K562 (cell line): ENCODE measurements around the gene EFS.

Source experiments
- CREM ChIP-seq: IDR thresholded peaks from 2 replicates; pipeline ENCODE4 v1.6.1; 2014; ENCODE audit warnings: antibody characterized with exemption, low read depth
- EP300 ChIP-seq: IDR thresholded peaks from 2 replicates; pipeline ENCODE4 v1.6.1; 2012; ENCODE audit warnings: low read length, improper control_type of control experiment
- HDAC2 ChIP-seq: fragments of 450-650 bp; IDR thresholded peaks from 2 replicates; pipeline ENCODE4 v1.6.1; 2016; ENCODE audit warnings: mild to moderate bottlenecking
- JUN ChIP-seq, 2 experiments: sonication (generic) in 1 of 2; formaldehyde crosslinking in 1 of 2; IDR thresholded peaks; 2 replicates each; pipeline versions ENCODE4 v1.6.1 to v1.8.0; 2012 to 2022; ENCODE audit warnings: borderline replicate concordance in 2 of 2, mild to moderate bottlenecking in 2 of 2, improper control_type of control experiment in 1 of 2, low read depth in 1 of 2, low read length in 1 of 2, missing genetic modification reagents in 1 of 2
- TSC22D4 ChIP-seq: fragments of 450-650 bp; IDR thresholded peaks from 2 replicates; pipeline ENCODE4 v1.6.1; 2016; ENCODE audit warnings: missing genetic modification characterization, missing biosample characterization, control low read depth
- ZBTB33 ChIP-seq: sonication (generic); formaldehyde crosslinking; IDR thresholded peaks from 2 replicates; pipeline ENCODE4 v1.8.1; 2023; ENCODE audit warnings: mild to moderate bottlenecking, missing genetic modification reagents
- ZNF253 ChIP-seq: fragments of 250-450 bp; sonication (Bioruptor Pico); conservative IDR thresholded peaks from 2 replicates; pipeline ENCODE4 v1.6.1; 2021; ENCODE audit warnings: mild to moderate bottlenecking
- TF ChIP-seq, protein P1 (sequence below), 3 experiments: IDR thresholded peaks in 2 of 3; conservative IDR thresholded peaks in 1 of 3; 2 replicates each; pipeline ENCODE4 v1.5.1; 2011 to 2012; ENCODE audit warnings: low read length in 3 of 3, mild to moderate bottlenecking in 3 of 3, control low read depth in 2 of 3, improper control_type of control experiment in 1 of 3, inconsistent platforms in 1 of 3, low read depth in 1 of 3, mixed read lengths in 1 of 3, moderate library complexity in 1 of 3; ENCODE audit not compliant: insufficient read depth in 2 of 3
- TF ChIP-seq, protein P2 (sequence below): sonication (generic); formaldehyde crosslinking; IDR thresholded peaks from 2 replicates; pipeline ENCODE4 v1.8.0; 2022; ENCODE audit warnings: missing genetic modification reagents, mild to moderate bottlenecking, borderline replicate concordance

DNA sequence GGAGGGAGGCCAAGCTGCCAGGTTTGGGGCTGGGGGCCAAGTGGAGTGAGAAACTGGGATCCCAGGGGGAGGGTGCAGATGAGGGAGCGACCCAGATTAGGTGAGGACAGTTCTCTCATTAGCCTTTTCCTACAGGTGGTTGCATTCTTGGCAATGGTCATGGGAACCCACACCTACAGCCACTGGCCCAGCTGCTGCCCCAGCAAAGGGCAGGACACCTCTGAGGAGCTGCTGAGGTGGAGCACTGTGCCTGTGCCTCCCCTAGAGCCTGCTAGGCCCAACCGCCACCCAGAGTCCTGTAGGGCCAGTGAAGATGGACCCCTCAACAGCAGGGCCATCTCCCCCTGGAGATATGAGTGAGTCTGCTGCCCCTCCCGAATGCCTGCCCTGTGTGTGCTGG is 8.1 kb upstream of the EFS start:
- TF ChIP-seq EP300 (no peak), ZNF253 (no peak), TSC22D4 (tag) (no peak), JUN (IDR thresholded peaks at IDR 0.05; ENCODE audit: borderline replicate concordance, low read depth, low read length) (no peak), JUN (CRISPR knock-in tag; IDR thresholded peaks at IDR 0.05; ENCODE audit: borderline replicate concordance) (no peak), HDAC2 (no peak), ZBTB33 (CRISPR knock-in tag) (no peak), CREM (no peak)
- TF ChIP-seq, protein P1, sequence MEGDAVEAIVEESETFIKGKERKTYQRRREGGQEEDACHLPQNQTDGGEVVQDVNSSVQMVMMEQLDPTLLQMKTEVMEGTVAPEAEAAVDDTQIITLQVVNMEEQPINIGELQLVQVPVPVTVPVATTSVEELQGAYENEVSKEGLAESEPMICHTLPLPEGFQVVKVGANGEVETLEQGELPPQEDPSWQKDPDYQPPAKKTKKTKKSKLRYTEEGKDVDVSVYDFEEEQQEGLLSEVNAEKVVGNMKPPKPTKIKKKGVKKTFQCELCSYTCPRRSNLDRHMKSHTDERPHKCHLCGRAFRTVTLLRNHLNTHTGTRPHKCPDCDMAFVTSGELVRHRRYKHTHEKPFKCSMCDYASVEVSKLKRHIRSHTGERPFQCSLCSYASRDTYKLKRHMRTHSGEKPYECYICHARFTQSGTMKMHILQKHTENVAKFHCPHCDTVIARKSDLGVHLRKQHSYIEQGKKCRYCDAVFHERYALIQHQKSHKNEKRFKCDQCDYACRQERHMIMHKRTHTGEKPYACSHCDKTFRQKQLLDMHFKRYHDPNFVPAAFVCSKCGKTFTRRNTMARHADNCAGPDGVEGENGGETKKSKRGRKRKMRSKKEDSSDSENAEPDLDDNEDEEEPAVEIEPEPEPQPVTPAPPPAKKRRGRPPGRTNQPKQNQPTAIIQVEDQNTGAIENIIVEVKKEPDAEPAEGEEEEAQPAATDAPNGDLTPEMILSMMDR (IDR thresholded peaks at IDR 0.05 in 2 of 3, conservative IDR thresholded peaks at IDR 0.05 in 1 of 3; ENCODE audit: insufficient read depth in 2 of 3, low read depth in 1 of 3, low read length in 3 of 3) = no peak
- TF ChIP-seq, protein P2, sequence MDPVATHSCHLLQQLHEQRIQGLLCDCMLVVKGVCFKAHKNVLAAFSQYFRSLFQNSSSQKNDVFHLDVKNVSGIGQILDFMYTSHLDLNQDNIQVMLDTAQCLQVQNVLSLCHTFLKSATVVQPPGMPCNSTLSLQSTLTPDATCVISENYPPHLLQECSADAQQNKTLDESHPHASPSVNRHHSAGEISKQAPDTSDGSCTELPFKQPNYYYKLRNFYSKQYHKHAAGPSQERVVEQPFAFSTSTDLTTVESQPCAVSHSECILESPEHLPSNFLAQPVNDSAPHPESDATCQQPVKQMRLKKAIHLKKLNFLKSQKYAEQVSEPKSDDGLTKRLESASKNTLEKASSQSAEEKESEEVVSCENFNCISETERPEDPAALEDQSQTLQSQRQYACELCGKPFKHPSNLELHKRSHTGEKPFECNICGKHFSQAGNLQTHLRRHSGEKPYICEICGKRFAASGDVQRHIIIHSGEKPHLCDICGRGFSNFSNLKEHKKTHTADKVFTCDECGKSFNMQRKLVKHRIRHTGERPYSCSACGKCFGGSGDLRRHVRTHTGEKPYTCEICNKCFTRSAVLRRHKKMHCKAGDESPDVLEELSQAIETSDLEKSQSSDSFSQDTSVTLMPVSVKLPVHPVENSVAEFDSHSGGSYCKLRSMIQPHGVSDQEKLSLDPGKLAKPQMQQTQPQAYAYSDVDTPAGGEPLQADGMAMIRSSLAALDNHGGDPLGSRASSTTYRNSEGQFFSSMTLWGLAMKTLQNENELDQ (CRISPR knock-in tag) = no peak
